H1 (cell line): Measurements from ENCODE around the gene MILR1. TPM values are rescaled to one million over a fixed set of nuclear protein-coding genes. Genes with fewer than 3 reads are reported as not detected.

ENCODE experiments used
- CTCF ChIA-PET: fragments of 300-600 bp; sonication (Branson Sonifier 250); formaldehyde crosslinking; loops from one replicate; lab custom pipeline; 2021; ENCODE audit not compliant: partially characterized antibody; lab: Charles Lee
- POLR2A ChIA-PET: fragments of 300-600 bp; sonication (Branson Sonifier 250); formaldehyde crosslinking; loops from one replicate; lab custom pipeline; 2021; ENCODE audit warnings: inconsistent platforms; ENCODE audit not compliant: partially characterized antibody; lab: Charles Lee
- DNase-seq, 2 experiments: peaks; one replicate each; pipeline versions ENCODE4 v3.0.0 to v3.0.0-alpha.2; 2010 to 2022; ENCODE audit warnings: low spot score in 2 of 2, low read depth in 1 of 2, mixed read lengths in 1 of 2
- FAIRE-seq: peaks from 2 replicates; lab custom pipeline; 2011; peaks lifted over from hg19 to GRCh38; lab: Jason Lieb, UNC
- H2AFZ ChIP-seq: 2 replicates; pipeline ENCODE4 v1.8.1; 2012; ENCODE audit warnings: low read length, inconsistent platforms
- H2AK5ac ChIP-seq: 2 replicates; pipeline ENCODE4 v1.6.1; 2013; ENCODE audit warnings: low read depth, low read length
- H2BK120ac ChIP-seq: replicated peaks from 2 replicates; pipeline ENCODE3; 2013; ENCODE audit warnings: low read depth, low read length, inconsistent platforms
- H2BK12ac ChIP-seq: 2 replicates; pipeline ENCODE4 v1.6.1; 2013; ENCODE audit warnings: low read depth, low read length
- H2BK15ac ChIP-seq: 2 replicates; pipeline ENCODE4 v1.6.1; 2013; ENCODE audit warnings: low read length
- H2BK20ac ChIP-seq: 2 replicates; pipeline ENCODE4 v1.6.1; 2013; ENCODE audit warnings: low read length
- H2BK5ac ChIP-seq: 2 replicates; pipeline ENCODE4 v1.6.1; 2013; ENCODE audit warnings: low read depth, low read length
- H3K14ac ChIP-seq: 2 replicates; pipeline ENCODE4 v1.6.1; 2013; ENCODE audit warnings: inconsistent platforms; ENCODE audit not compliant: insufficient read length
- H3K18ac ChIP-seq: 2 replicates; pipeline ENCODE4 v1.6.1; 2013; ENCODE audit warnings: low read length; ENCODE audit errors: extremely low read depth
- H3K23ac ChIP-seq: 2 replicates; pipeline ENCODE4 v1.6.1; 2013; ENCODE audit warnings: inconsistent platforms; ENCODE audit not compliant: insufficient read length
- H3K23me2 ChIP-seq: 2 replicates; pipeline ENCODE4 v1.6.1; 2013; ENCODE audit warnings: low read depth, low read length
- H3K27ac ChIP-seq: 2 replicates; pipeline ENCODE4 v1.6.1; 2011; ENCODE audit warnings: low read depth, low read length, inconsistent platforms
- H3K27me3 ChIP-seq, 4 experiments: replicated peaks in 1 of 4; 1 replicate in 1 of 4; 2 replicates in 3 of 4; pipeline versions ENCODE4 v1.6.1 to v1.8.1; 2011 to 2013; ENCODE audit warnings: low read length in 3 of 4, mild to moderate bottlenecking in 3 of 4, inconsistent platforms in 2 of 4, mixed read lengths in 2 of 4, moderate library complexity in 1 of 4; ENCODE audit not compliant: control insufficient read depth in 3 of 4, insufficient read depth in 3 of 4; ENCODE audit errors: extremely low read depth in 1 of 4
- H3K36me3 ChIP-seq, 4 experiments: 2 replicates each; pipeline versions ENCODE4 v1.6.1 to v1.8.1; 2011 to 2013; ENCODE audit warnings: mild to moderate bottlenecking in 4 of 4, low read length in 3 of 4, moderate library complexity in 2 of 4, control low read depth in 1 of 4, inconsistent platforms in 1 of 4; ENCODE audit not compliant: insufficient read depth in 4 of 4, control insufficient read depth in 2 of 4
- H3K4ac ChIP-seq: replicated peaks from 2 replicates; pipeline ENCODE3; 2013; ENCODE audit warnings: low read length, low read depth, mixed read lengths, inconsistent platforms; ENCODE audit not compliant: insufficient read length
- H3K4me1 ChIP-seq, 4 experiments: replicated peaks in 1 of 4; 1 replicate in 1 of 4; 2 replicates in 3 of 4; pipeline versions ENCODE4 v1.6.1 to v1.8.1; 2011 to 2013; ENCODE audit warnings: low read length in 3 of 4, inconsistent platforms in 2 of 4, mixed read lengths in 1 of 4; ENCODE audit not compliant: insufficient read depth in 4 of 4, control insufficient read depth in 3 of 4
- H3K4me2 ChIP-seq, 2 experiments: 2 replicates each; pipeline versions ENCODE4 v1.6.1 to v1.8.1; 2011 to 2013; ENCODE audit warnings: low read depth in 2 of 2, low read length in 2 of 2, control low read depth in 1 of 2, inconsistent platforms in 1 of 2, mild to moderate bottlenecking in 1 of 2; ENCODE audit not compliant: insufficient read depth in 1 of 2
- H3K4me3 ChIP-seq, 4 experiments: fragments of 200-600, 300-600 bp in 1 of 4; sonication (generic), shearing (Covaris generic), sonication (Bioruptor Twin) in 1 of 4; 2 replicates each; pipeline versions ENCODE4 v1.5.1 to v1.8.1; 2011 to 2016; ENCODE audit warnings: low read length in 4 of 4, low read depth in 3 of 4, control low read depth in 2 of 4, inconsistent platforms in 2 of 4, mild to moderate bottlenecking in 2 of 4, mixed read lengths in 1 of 4, moderate library complexity in 1 of 4; ENCODE audit not compliant: insufficient read depth in 2 of 4; ENCODE audit errors: extremely low read depth in 1 of 4
- H3K56ac ChIP-seq: replicated peaks from 2 replicates; pipeline ENCODE3; 2013; ENCODE audit warnings: low read depth, mild to moderate bottlenecking, mixed read lengths, low read length, inconsistent platforms; ENCODE audit not compliant: insufficient read length
- H3K79me1 ChIP-seq: 2 replicates; pipeline ENCODE4 v1.6.1; 2013; ENCODE audit warnings: low read depth, low read length, control low read depth
- H3K79me2 ChIP-seq, 2 experiments: 2 replicates each; pipeline versions ENCODE4 v1.6.1 to v1.8.1; 2012 to 2013; ENCODE audit warnings: low read length in 2 of 2, mild to moderate bottlenecking in 2 of 2, inconsistent platforms in 1 of 2; ENCODE audit not compliant: insufficient read depth in 2 of 2, control insufficient read depth in 1 of 2
- H3K9ac ChIP-seq, 4 experiments: replicated peaks in 1 of 4; 1 replicate in 1 of 4; 2 replicates in 3 of 4; pipeline versions ENCODE4 v1.6.1 to v1.8.1; 2011 to 2013; ENCODE audit warnings: low read depth in 3 of 4, low read length in 3 of 4, control low read depth in 2 of 4, mild to moderate bottlenecking in 2 of 4, moderate library complexity in 2 of 4, inconsistent platforms in 1 of 4; ENCODE audit errors: extremely low read depth in 1 of 4
- H3K9me3 ChIP-seq, 2 experiments: 2 replicates each; pipeline versions ENCODE4 v1.6.1 to v1.8.1; 2012 to 2013; ENCODE audit warnings: mild to moderate bottlenecking in 2 of 2, moderate library complexity in 2 of 2, control low read depth in 1 of 2, inconsistent platforms in 1 of 2, low read depth in 1 of 2, low read length in 1 of 2, mixed read lengths in 1 of 2; ENCODE audit not compliant: insufficient read depth in 2 of 2
- H4K20me1 ChIP-seq, 2 experiments: replicated peaks in 1 of 2; 2 replicates each; pipeline versions ENCODE3 to v1.8.1; 2011 to 2013; ENCODE audit warnings: inconsistent platforms in 2 of 2, low read length in 2 of 2, mild to moderate bottlenecking in 1 of 2; ENCODE audit not compliant: insufficient read depth in 2 of 2, control insufficient read depth in 1 of 2
- H4K5ac ChIP-seq: 2 replicates; pipeline ENCODE4 v1.6.1; 2013; ENCODE audit warnings: low read length, low read depth, mixed read lengths, inconsistent platforms; ENCODE audit not compliant: insufficient read length
- H4K8ac ChIP-seq: 2 replicates; pipeline ENCODE4 v1.8.0; 2013; ENCODE audit warnings: mild to moderate bottlenecking, moderate library complexity, low read length, inconsistent platforms; ENCODE audit not compliant: insufficient read depth; ENCODE audit errors: extremely low read depth
- H4K91ac ChIP-seq: replicated peaks from 2 replicates; pipeline ENCODE3; 2013; ENCODE audit warnings: low read length, mixed read lengths, inconsistent platforms; ENCODE audit not compliant: insufficient read length
- ATF3 ChIP-seq: IDR thresholded peaks from 2 replicates; pipeline ENCODE4 v1.6.1; 2011; ENCODE audit warnings: low read depth, mild to moderate bottlenecking, low read length; ENCODE audit not compliant: insufficient read depth
- CREB1 ChIP-seq: IDR thresholded peaks from 2 replicates; pipeline ENCODE4 v1.6.1; 2012; ENCODE audit warnings: inconsistent platforms
- GTF2F1 ChIP-seq: IDR thresholded peaks from 2 replicates; pipeline ENCODE4 v1.6.1; 2012; ENCODE audit warnings: low read depth, low read length, improper control_type of control experiment, borderline replicate concordance
- KDM1A ChIP-seq: fragments of 200-600, 300-600 bp; sonication (generic); IDR thresholded peaks from 2 replicates; pipeline ENCODE4 v1.7.1; 2016; ENCODE audit warnings: mild to moderate bottlenecking, low read length, borderline replicate concordance
- NRF1 ChIP-seq: IDR thresholded peaks from 2 replicates; pipeline ENCODE4 v1.6.1; 2011; ENCODE audit warnings: mild to moderate bottlenecking, low read depth, low read length, improper control_type of control experiment
- RFX5 ChIP-seq: IDR thresholded peaks from 2 replicates; pipeline ENCODE4 v1.6.1; 2011; ENCODE audit warnings: low read depth, low read length, improper control_type of control experiment, borderline replicate concordance
- SIN3A ChIP-seq, 2 experiments: IDR thresholded peaks in 1 of 2; conservative IDR thresholded peaks in 1 of 2; 2 replicates each; pipeline ENCODE4 v1.6.1; 2011 to 2012; ENCODE audit warnings: low read length in 2 of 2, improper control_type of control experiment in 1 of 2, low read depth in 1 of 2, mild to moderate bottlenecking in 1 of 2
- SIRT6 ChIP-seq: IDR thresholded peaks from one replicate; pipeline ENCODE4 v1.7.1; 2012; ENCODE audit warnings: low read length, inconsistent platforms
- WGBS, 2 experiments: shearing (Covaris generic) in 1 of 2; methylation state at CpG; one replicate each; pipeline versions ENCODE4 v1.1.6 to v1.1.7; 2013 to 2015; ENCODE audit warnings: low lambda C conversion rate in 2 of 2, mixed read lengths in 2 of 2, inconsistent platforms in 1 of 2, low coverage in 1 of 2, missing lambda C conversion rate in 1 of 2; ENCODE audit not compliant: insufficient replicate concordance in 2 of 2, insufficient coverage in 1 of 2, insufficient read length in 1 of 2; ENCODE audit errors: extremely low coverage in 1 of 2, missing lambda C conversion rate in 1 of 2; 5-methylcytosine and 5-hydroxymethylcytosine counted together
- polyA plus RNA-seq, 7 experiments: library from polyadenylated mRNA; depleted of rRNA in 3 of 7; stranded (reverse) in 5 of 7; unstranded in 2 of 7; fragments of >200 nt in 5 of 7; fragments of 200-250 nt in 2 of 7; gene quantifications; 1 replicate in 5 of 7; 2 replicates in 1 of 7; 4 replicates in 1 of 7; pipeline versions ENCODE4 v1.2.1 to v1.2.3, GENCODE V29; 2011 to 2013; ENCODE audit warnings: missing spikeins in 2 of 7, mixed read lengths in 2 of 7
- total RNA-seq: library from RNA; stranded (reverse); fragmentation: NEBNext Ultra II Directional; extraction: Animal tissue kit (Norgen Biotek cat#: 25700); gene quantifications from 2 replicates; pipeline ENCODE4 v1.2.1, GENCODE V29; 2021

MILR1 gene
- total and polyA plus RNA-seq, 2 of the 8 experiments (the other 6 are each of a cell fraction or from before 2014, with no cell fraction given): not detected

- Histone ChIP-seq H3K18ac (no peak overlapping the region), H3K9me3 (peaks cover 14 to 17% of the 10 kb centered on the region in 2 experiments), H3K79me1 (no peaks in the 10 kb centered on the region), H3K79me2 (no peaks in the 10 kb centered on the region), H3K56ac (no peak overlapping the region), H3K4me3 (no peak overlapping the region), H2AFZ (no peak overlapping the region), H2AK5ac (no peak overlapping the region), H2BK120ac (no peak overlapping the region), H4K8ac (no peak overlapping the region), H2BK20ac (no peak overlapping the region), H3K23ac (no peak overlapping the region), H2BK12ac (no peak overlapping the region)
- ChIA-PET POLR2A (no interaction called here), CTCF (interaction anchor here (0.9 to 14.1 kb wide), 3 partner anchors 19 to 113 kb away, joined by 5 to 348 read pairs (median 112); no protein-coding TSS in a partner anchor)
- 94% methylated on average over 1 of the region's 1 CpG; no CpG with 5 or more reads in 1 of the 2 experiments for WGBS, 2 experiments
- no peak for DNase-seq
- TF ChIP-seq SIN3A (conservative IDR thresholded peaks at IDR 0.05 in 1 of 2, IDR thresholded peaks at IDR 0.05 in 1 of 2; ENCODE audit: low read depth in 1 of 2, low read length in 2 of 2) (no peak), GTF2F1 (no peak), ATF3 (no peak), RFX5 (no peak), CREB1 (no peak), KDM1A (no peak), SIRT6 (no peak), NRF1 (no peak)
- TF ChIP-seq, all 59 proteins: peak for 0
- Histone ChIP-seq H3K36me3 (peaks cover 0 to 2% (median 0%) of the 10 kb centered on the region in 4 experiments; a peak in 1 of 8 replicates), H3K27ac (no peak overlapping the region), H3K9ac (no peak overlapping the region), H4K91ac (no peak overlapping the region), H2BK15ac (no peak overlapping the region), H4K20me1 (no peaks in the 10 kb centered on the region), H3K14ac (no peak overlapping the region), H3K27me3 (no peaks in the 10 kb centered on the region), H3K23me2 (no peaks in the 10 kb centered on the region), H4K5ac (no peak overlapping the region), H3K4ac (no peak overlapping the region), H3K4me2 (no peak overlapping the region; a peak in 1 of 4 replicates), H2BK5ac (no peak overlapping the region), H3K4me1 (peaks cover 0 to 3% (median 0%) of the 10 kb centered on the region in 4 experiments; a peak in 1 of 7 replicates)
- FAIRE-seq: no peak
Measured at GRCh38 chr17:64424324-64424849, 24.5 kb upstream of the MILR1 start.
